Heart right ventricle (tissue), 16 donors: ENCODE results near the gene PRRT3. TPM values are rescaled to one million over a fixed set of nuclear protein-coding genes. Genes with fewer than 3 reads are reported as not detected.

Source experiments
- ATAC-seq, 8 donors: fragments of 200-7000 bp; cut with Tn5 transposase; one replicate each; pipeline ENCODE4 v1.9.1; 2020; ENCODE audit warnings: mild to moderate bottlenecking in 8 of 8, moderate library complexity in 8 of 8, moderate number of reproducible peaks in 1 of 8
- DNase-seq, 2 donors: peaks; one replicate each; pipeline ENCODE4 v3.0.0-alpha.2; 2020
- H3K27ac ChIP-seq, 10 donors: fragments of 200-600 bp; sonication (generic) in 2 of 10; one replicate each; pipeline versions ENCODE4 v1.5.0 to v1.8.0; 2020 to 2022; ENCODE audit warnings: mild to moderate bottlenecking in 3 of 10
- H3K27me3 ChIP-seq, 7 donors: fragments of 200-600 bp; one replicate each; pipeline ENCODE4 v1.8.0; 2021 to 2022; ENCODE audit warnings: mild to moderate bottlenecking in 2 of 7
- H3K36me3 ChIP-seq, 9 donors: fragments of 200-600 bp; sonication (generic) in 1 of 9; one replicate each; pipeline versions ENCODE4 v1.5.0 to v1.8.0; 2020 to 2022; ENCODE audit warnings: mild to moderate bottlenecking in 2 of 9
- H3K4me1 ChIP-seq, 9 donors: fragments of 200-600 bp; sonication (generic) in 1 of 9; one replicate each; pipeline versions ENCODE4 v1.5.0 to v1.8.0; 2020 to 2022; ENCODE audit warnings: mild to moderate bottlenecking in 4 of 9
- H3K4me3 ChIP-seq, 10 donors: fragments of 200-600 bp; sonication (generic) in 2 of 10; one replicate each; pipeline versions ENCODE4 v1.5.0 to v1.8.0; 2020 to 2022; ENCODE audit warnings: mild to moderate bottlenecking in 7 of 10, moderate library complexity in 2 of 10
- H3K9me3 ChIP-seq, 11 donors: fragments of 200-600 bp in 10 of 11; sonication (generic) in 2 of 11; one replicate each; pipeline versions ENCODE4 v1.5.0 to v1.8.0; 2013 to 2022; ENCODE audit warnings: mild to moderate bottlenecking in 2 of 11, control low read depth in 1 of 11, moderate library complexity in 1 of 11
- WGBS, 2 donors: extraction: QIAGEN DNeasy Blood & Tissue Kit; methylation state at CpG; one replicate each; pipeline ENCODE4 v1.1.7; 2013; ENCODE audit warnings: inconsistent platforms in 1 of 2; 5-methylcytosine and 5-hydroxymethylcytosine counted together
- intact Hi-C, 10 donors: fragments of 100-400 bp; cut with DNase I; formaldehyde crosslinking; loops; one replicate each; pipeline versions ENCODE4 v1.11.1 to v1.14.2; 2022
- polyA plus RNA-seq, 2 donors: library from polyadenylated mRNA; stranded (reverse); fragments of 200-250 nt; gene quantifications; one replicate each; pipeline ENCODE4 v1.2.3, GENCODE V29; 2013
- total RNA-seq, 10 donors: library from RNA; stranded (reverse); fragmentation: NEBNext Ultra II Directional in 3 of 10; extraction: Animal tissue kit (Norgen Biotek cat#: 25700) in 3 of 10; gene quantifications; one replicate each; pipeline versions ENCODE4 v1.2.1 to v1.2.4, GENCODE V29; 2021 to 2023
- TF ChIP-seq, protein P1 (sequence below), 9 donors: fragments of 200-600 bp; sonication (generic) in 2 of 9; IDR thresholded peaks; one replicate each; pipeline versions ENCODE4 v1.5.0 to v1.8.0; 2021 to 2022; ENCODE audit warnings: antibody characterized with exemption in 9 of 9, mild to moderate bottlenecking in 5 of 9, moderate library complexity in 1 of 9
- donor health status: Arrhythmogenic right ventricular cardiomyopathy.
- donor health status: ischemic (EF 13 %, LVEDD 7.1; RV severe dilation, severe dysfunction).
- donor health status: healthy with polysubstance abuse.
- donor health status: DM: no; HTN: yes; CAD: no.
- donor health status: DM: no; HTN: no; CAD: no.
- donor health status: ischemic (EF 25% LVEDD 6.9; RV normal size, moderate dysfunction).
- donor health status: ischemic (EF 25% LVEDD 5.7; RV mildly dilated, moderate dysfunction).
- donor health status: healthy.
- donor health status: DM: yes; HTN: yes; CAD: no.
- donor health status: Ischemic cardiomyopathy.
- donor health status: ischemic (EF 35%, LVEDD 5.7; RV mildly dilated, moderate dysfunction).
- donor health status: nonischemic (EF 11% LVEDD 7.7; RV severe dilation, severe dysfunction).
- donor health status: DM: yes; HTN: yes; CAD: no.
- donor health status: PGD.
- donor health status: ischemic (EF 29% LVEDD 5.4; RV normal size, mild dysfunction).
- donor health status: nonischemic (EF 23%, LVEDD 6.1; RV moderate dilation, normal function).

Gene PRRT3
- total and polyA plus RNA-seq, 12 donors: 0.45 to 2.0 (median 1.2) TPM

DNA sequence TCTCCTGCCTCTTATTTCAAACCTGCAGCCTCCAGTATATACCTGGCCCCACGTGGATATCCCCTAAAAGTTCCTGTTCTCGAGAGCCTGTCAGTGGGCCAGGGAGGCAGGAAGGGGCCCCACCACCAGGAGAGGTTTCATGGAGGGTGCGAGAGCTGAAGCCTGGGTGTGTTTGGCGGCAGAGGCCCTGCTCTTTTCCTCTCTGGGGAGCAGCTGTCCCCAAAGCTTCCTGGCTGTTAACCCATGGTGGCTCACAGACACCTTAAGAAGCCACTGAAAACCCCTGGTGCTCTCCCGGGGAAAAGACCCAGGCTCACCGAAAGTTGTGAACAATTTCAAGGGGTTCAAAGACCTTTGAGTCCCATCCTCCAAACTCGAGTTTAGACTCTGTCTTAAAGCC is 1.1 kb downstream of the PRRT3 start:
- no peak for ATAC-seq
- no peaks in the 10 kb centered on the region for H3K9me3 ChIP-seq
- TF ChIP-seq, protein P1, sequence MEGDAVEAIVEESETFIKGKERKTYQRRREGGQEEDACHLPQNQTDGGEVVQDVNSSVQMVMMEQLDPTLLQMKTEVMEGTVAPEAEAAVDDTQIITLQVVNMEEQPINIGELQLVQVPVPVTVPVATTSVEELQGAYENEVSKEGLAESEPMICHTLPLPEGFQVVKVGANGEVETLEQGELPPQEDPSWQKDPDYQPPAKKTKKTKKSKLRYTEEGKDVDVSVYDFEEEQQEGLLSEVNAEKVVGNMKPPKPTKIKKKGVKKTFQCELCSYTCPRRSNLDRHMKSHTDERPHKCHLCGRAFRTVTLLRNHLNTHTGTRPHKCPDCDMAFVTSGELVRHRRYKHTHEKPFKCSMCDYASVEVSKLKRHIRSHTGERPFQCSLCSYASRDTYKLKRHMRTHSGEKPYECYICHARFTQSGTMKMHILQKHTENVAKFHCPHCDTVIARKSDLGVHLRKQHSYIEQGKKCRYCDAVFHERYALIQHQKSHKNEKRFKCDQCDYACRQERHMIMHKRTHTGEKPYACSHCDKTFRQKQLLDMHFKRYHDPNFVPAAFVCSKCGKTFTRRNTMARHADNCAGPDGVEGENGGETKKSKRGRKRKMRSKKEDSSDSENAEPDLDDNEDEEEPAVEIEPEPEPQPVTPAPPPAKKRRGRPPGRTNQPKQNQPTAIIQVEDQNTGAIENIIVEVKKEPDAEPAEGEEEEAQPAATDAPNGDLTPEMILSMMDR (IDR thresholded peaks at IDR 0.05): no peak
- peaks cover 0 to 11% (median 0%) of the 10 kb centered on the region in 7 donors for H3K27me3 ChIP-seq
- WGBS, 2 donors: 43 to 44% methylated on average over 7 of the region's 7 CpGs
- intact Hi-C loops: no loop called here
- peaks cover 0 to 9% (median 0%) of the 10 kb centered on the region in 9 donors for H3K36me3 ChIP-seq
- DNase-seq: no peak
- no peak overlapping the region for H3K27ac ChIP-seq
- no peak overlapping the region for H3K4me3 ChIP-seq
- peaks cover 3 to 30% (median 19%) of the 10 kb centered on the region in 9 donors for H3K4me1 ChIP-seq

GRCh38 chr3:9949626-9950025 is 2.6 kb downstream of the PRRT3 start:
- no peak for DNase-seq
- WGBS, 2 donors: 86 to 90% methylated on average over 9 of the region's 9 CpGs
- intact Hi-C loops: loop anchor here in 1 of 10 donors (10.0 kb wide), 1 partner anchor 105 kb away; the partner anchor contains the start of gene RPUSD3
- Histone ChIP-seq H3K4me1 (peaks cover 3 to 36% (median 27%) of the 10 kb centered on the region in 9 donors), H3K36me3 (peaks cover 0 to 12% (median 0%) of the 10 kb centered on the region in 9 donors), H3K27ac (no peak overlapping the region), H3K27me3 (peaks cover 0 to 11% (median 0%) of the 10 kb centered on the region in 7 donors), H3K9me3 (no peaks in the 10 kb centered on the region), H3K4me3 (no peak overlapping the region)
- TF ChIP-seq, protein P1 (IDR thresholded peaks at IDR 0.05): no peak
- ATAC-seq: no peak

GRCh38 chr3:9949115-9949514 is 3.1 kb downstream of the PRRT3 start:
- Histone ChIP-seq H3K27ac (no peak overlapping the region), H3K27me3 (peaks cover 0 to 11% (median 0%) of the 10 kb centered on the region in 7 donors), H3K9me3 (no peaks in the 10 kb centered on the region), H3K4me3 (no peak overlapping the region), H3K36me3 (peaks cover 0 to 17% (median 0%) of the 10 kb centered on the region in 9 donors), H3K4me1 (peaks cover 3 to 36% (median 27%) of the 10 kb centered on the region in 9 donors)
- TF ChIP-seq, protein P1 (IDR thresholded peaks at IDR 0.05): no peak
- DNase-seq: no peak
- intact Hi-C loops: loop anchor here in 1 of 10 donors (10.0 kb wide), 1 partner anchor 104 kb away; the partner anchor contains the start of gene RPUSD3
- no peak for ATAC-seq
- WGBS, 2 donors: 96 to 97% methylated on average over 7 of the region's 7 CpGs

- Histone ChIP-seq H3K4me3 (no peak overlapping the region), H3K27ac (no peak overlapping the region), H3K27me3 (peaks cover 0 to 11% (median 0%) of the 10 kb centered on the region in 7 donors), H3K4me1 (peaks cover 3 to 36% (median 27%) of the 10 kb centered on the region in 9 donors), H3K36me3 (peaks cover 0 to 23% (median 0%) of the 10 kb centered on the region in 9 donors), H3K9me3 (no peaks in the 10 kb centered on the region)
- intact Hi-C loops: loop anchor here in 1 of 10 donors (10.0 kb wide), 1 partner anchor 104 kb away; the partner anchor contains the start of gene RPUSD3
- TF ChIP-seq, protein P1 (IDR thresholded peaks at IDR 0.05): no peak
- WGBS, 2 donors: 86 to 91% methylated on average over 3 of the region's 3 CpGs
- ATAC-seq (no peak), DNase-seq (no peak)
Measured at GRCh38 chr3:9948586-9948985, 3.6 kb downstream of the PRRT3 start.
